HEK293 (cell line): ENCODE measurements around the gene KCTD2.

ENCODE experiments used
- CTCF ChIP-seq: fragments of 450-650 bp; formaldehyde crosslinking; IDR thresholded peaks from 2 replicates; pipeline ENCODE4 v1.5.1; 2016; ENCODE audit warnings: missing biosample characterization, missing genetic modification characterization
- KLF10 ChIP-seq: fragments of 450-650 bp; IDR thresholded peaks from 2 replicates; pipeline ENCODE4 v1.5.1; 2018; ENCODE audit warnings: missing biosample characterization, mild to moderate bottlenecking, missing genetic modification characterization
- OSR2 ChIP-seq: fragments of 450-650 bp; formaldehyde crosslinking; IDR thresholded peaks from 2 replicates; pipeline ENCODE4 v1.5.1; 2016; ENCODE audit warnings: missing biosample characterization, missing genetic modification characterization
- YY2 ChIP-seq: fragments of 450-650 bp; formaldehyde crosslinking; IDR thresholded peaks from 2 replicates; pipeline ENCODE4 v1.5.1; 2016; ENCODE audit warnings: missing biosample characterization, missing genetic modification characterization
- ZBTB17 ChIP-seq: fragments of 450-650 bp; formaldehyde crosslinking; IDR thresholded peaks from 2 replicates; pipeline ENCODE4 v1.5.1; 2016; ENCODE audit warnings: missing biosample characterization, missing genetic modification characterization
- ZFHX2 ChIP-seq: fragments of 450-650 bp; formaldehyde crosslinking; conservative IDR thresholded peaks from 2 replicates; pipeline ENCODE4 v1.5.1; 2016; ENCODE audit warnings: missing biosample characterization, missing genetic modification characterization
- ZNF10 ChIP-seq: fragments of 450-650 bp; formaldehyde crosslinking; IDR thresholded peaks from 2 replicates; pipeline ENCODE4 v1.5.1; 2017; ENCODE audit warnings: missing biosample characterization, missing genetic modification characterization
- ZNF37A ChIP-seq: fragments of 450-650 bp; IDR thresholded peaks from 2 replicates; pipeline ENCODE4 v1.5.1; 2018; ENCODE audit warnings: missing biosample characterization, missing genetic modification characterization
- ZNF560 ChIP-seq: fragments of 450-650 bp; formaldehyde crosslinking; IDR thresholded peaks from 2 replicates; pipeline ENCODE4 v1.5.1; 2017; ENCODE audit warnings: missing biosample characterization, missing genetic modification characterization, borderline replicate concordance
- ZNF645 ChIP-seq: fragments of 450-650 bp; formaldehyde crosslinking; IDR thresholded peaks from 2 replicates; pipeline ENCODE4; 2016; ENCODE audit warnings: missing biosample characterization, missing genetic modification characterization
- ZNF664 ChIP-seq: fragments of 450-650 bp; formaldehyde crosslinking; IDR thresholded peaks from 2 replicates; pipeline ENCODE4 v1.5.1; 2016; ENCODE audit warnings: missing biosample characterization, missing genetic modification characterization
- ZNF776 ChIP-seq: fragments of 450-650 bp; formaldehyde crosslinking; IDR thresholded peaks from 2 replicates; pipeline ENCODE4 v1.5.0; 2017; ENCODE audit warnings: missing biosample characterization, missing genetic modification characterization, borderline replicate concordance
- ZXDB ChIP-seq: fragments of 450-650 bp; formaldehyde crosslinking; IDR thresholded peaks from 2 replicates; pipeline ENCODE4 v1.5.1; 2016; ENCODE audit warnings: missing biosample characterization, missing genetic modification characterization
- TF ChIP-seq, protein P1 (sequence below): fragments of 450-650 bp; formaldehyde crosslinking; conservative IDR thresholded peaks from 2 replicates; pipeline ENCODE4 v1.5.1; 2016; ENCODE audit warnings: low read depth, missing biosample characterization, missing genetic modification characterization

DNA sequence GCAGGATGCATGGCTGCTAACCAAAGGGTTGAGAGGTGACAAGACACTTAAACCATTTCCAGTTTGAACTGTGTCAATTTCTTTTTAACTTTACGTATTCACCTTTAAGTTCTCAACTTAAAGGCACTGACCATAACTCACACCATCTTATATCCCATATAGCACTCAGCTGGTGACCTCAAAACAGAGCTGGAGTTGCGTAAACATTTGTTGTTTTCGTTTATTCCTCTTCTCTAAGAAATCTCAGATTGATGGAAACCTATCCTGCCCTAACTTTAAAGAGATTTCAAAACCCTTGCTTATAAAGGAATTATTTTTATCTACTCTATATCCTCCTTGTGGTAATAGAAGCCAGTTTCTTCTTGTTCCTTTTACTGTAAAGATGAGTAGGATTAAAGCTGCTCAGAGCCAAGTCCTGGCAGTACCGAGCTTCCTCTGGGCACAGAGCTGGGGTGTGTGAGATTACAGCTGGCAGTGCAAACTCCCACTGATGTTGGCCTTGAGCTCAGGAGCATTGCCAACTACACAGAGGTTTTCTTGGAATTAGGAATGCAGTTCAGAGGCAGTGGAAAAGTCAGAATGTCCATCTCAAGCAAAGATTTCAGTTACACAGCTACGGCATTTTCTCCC is 1.3 kb downstream of the KCTD2 start:
- TF ChIP-seq ZNF560 (tag by site-specific recombination): no peak
- no peak for TF ChIP-seq CTCF
- no peak for TF ChIP-seq ZFHX2
- TF ChIP-seq YY2 (tag by site-specific recombination): no peak
- TF ChIP-seq, protein P1, sequence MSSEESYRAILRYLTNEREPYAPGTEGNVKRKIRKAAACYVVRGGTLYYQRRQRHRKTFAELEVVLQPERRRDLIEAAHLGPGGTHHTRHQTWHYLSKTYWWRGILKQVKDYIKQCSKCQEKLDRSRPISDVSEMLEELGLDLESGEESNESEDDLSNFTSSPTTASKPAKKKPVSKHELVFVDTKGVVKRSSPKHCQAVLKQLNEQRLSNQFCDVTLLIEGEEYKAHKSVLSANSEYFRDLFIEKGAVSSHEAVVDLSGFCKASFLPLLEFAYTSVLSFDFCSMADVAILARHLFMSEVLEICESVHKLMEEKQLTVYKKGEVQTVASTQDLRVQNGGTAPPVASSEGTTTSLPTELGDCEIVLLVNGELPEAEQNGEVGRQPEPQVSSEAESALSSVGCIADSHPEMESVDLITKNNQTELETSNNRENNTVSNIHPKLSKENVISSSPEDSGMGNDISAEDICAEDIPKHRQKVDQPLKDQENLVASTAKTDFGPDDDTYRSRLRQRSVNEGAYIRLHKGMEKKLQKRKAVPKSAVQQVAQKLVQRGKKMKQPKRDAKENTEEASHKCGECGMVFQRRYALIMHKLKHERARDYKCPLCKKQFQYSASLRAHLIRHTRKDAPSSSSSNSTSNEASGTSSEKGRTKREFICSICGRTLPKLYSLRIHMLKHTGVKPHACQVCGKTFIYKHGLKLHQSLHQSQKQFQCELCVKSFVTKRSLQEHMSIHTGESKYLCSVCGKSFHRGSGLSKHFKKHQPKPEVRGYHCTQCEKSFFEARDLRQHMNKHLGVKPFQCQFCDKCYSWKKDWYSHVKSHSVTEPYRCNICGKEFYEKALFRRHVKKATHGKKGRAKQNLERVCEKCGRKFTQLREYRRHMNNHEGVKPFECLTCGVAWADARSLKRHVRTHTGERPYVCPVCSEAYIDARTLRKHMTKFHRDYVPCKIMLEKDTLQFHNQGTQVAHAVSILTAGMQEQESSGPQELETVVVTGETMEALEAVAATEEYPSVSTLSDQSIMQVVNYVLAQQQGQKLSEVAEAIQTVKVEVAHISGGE (tag by site-specific recombination): no peak
- no peak for TF ChIP-seq ZNF664 (tag by site-specific recombination)
- no peak for TF ChIP-seq ZXDB (tag by site-specific recombination)
- TF ChIP-seq ZNF776 (tag by site-specific recombination): no peak
- TF ChIP-seq OSR2 (tag by site-specific recombination): no peak
- TF ChIP-seq ZNF645 (tag by site-specific recombination): no peak
- TF ChIP-seq KLF10: no peak
- no peak for TF ChIP-seq ZBTB17 (tag by site-specific recombination)
- no peak for TF ChIP-seq ZNF37A (tag by site-specific recombination)
- TF ChIP-seq ZNF10 (tag by site-specific recombination): no peak
